ENCODE results near the gene RAET1L. TPM values are rescaled to one million over a fixed set of nuclear protein-coding genes. Genes with fewer than 3 reads are reported as not detected.

Gene RAET1L
- total RNA-seq, 1 donor from 2014 or later = not detected

DNA sequence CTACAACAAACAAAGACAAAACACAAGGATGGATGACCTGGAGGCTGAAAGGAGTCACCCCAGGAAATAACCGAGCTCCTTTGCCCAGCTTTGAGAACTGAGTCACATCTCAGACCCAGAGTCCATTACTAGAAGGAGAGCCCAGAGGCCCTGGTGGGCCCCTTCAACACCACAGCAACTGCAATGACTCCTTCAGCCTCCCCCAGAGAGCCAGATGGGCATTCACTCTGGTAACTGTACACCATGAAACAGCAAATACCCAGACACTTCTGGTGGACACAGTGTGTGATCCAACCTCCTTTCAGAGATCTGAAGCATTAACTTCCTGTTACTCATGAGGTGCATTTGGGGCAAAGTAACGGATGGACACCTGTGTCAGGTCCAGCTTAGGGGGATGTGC is 22.6 kb downstream of the RAET1L start:
- Mint-ChIP-seq H3K27me3 (ENCODE audit: unreplicated experiment) (peaks cover 15% of the 10 kb centered on the region), H3K9me3 (ENCODE audit: unreplicated experiment) (no peaks in the 10 kb centered on the region), H3K27ac (ENCODE audit: unreplicated experiment) (no peak overlapping the region), H3K36me3 (ENCODE audit: low read depth, unreplicated experiment) (peaks cover 21% of the 10 kb centered on the region), H3K4me1 (ENCODE audit: unreplicated experiment) (peaks cover 25% of the 10 kb centered on the region), H3K4me3 (ENCODE audit: unreplicated experiment) (no peak overlapping the region)
- no peak for DNase-seq (ENCODE audit: low spot score)
- TF ChIP-seq, protein P1, sequence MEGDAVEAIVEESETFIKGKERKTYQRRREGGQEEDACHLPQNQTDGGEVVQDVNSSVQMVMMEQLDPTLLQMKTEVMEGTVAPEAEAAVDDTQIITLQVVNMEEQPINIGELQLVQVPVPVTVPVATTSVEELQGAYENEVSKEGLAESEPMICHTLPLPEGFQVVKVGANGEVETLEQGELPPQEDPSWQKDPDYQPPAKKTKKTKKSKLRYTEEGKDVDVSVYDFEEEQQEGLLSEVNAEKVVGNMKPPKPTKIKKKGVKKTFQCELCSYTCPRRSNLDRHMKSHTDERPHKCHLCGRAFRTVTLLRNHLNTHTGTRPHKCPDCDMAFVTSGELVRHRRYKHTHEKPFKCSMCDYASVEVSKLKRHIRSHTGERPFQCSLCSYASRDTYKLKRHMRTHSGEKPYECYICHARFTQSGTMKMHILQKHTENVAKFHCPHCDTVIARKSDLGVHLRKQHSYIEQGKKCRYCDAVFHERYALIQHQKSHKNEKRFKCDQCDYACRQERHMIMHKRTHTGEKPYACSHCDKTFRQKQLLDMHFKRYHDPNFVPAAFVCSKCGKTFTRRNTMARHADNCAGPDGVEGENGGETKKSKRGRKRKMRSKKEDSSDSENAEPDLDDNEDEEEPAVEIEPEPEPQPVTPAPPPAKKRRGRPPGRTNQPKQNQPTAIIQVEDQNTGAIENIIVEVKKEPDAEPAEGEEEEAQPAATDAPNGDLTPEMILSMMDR (IDR thresholded peaks at IDR 0.05; ENCODE audit: unreplicated experiment) = no peak

DNA sequence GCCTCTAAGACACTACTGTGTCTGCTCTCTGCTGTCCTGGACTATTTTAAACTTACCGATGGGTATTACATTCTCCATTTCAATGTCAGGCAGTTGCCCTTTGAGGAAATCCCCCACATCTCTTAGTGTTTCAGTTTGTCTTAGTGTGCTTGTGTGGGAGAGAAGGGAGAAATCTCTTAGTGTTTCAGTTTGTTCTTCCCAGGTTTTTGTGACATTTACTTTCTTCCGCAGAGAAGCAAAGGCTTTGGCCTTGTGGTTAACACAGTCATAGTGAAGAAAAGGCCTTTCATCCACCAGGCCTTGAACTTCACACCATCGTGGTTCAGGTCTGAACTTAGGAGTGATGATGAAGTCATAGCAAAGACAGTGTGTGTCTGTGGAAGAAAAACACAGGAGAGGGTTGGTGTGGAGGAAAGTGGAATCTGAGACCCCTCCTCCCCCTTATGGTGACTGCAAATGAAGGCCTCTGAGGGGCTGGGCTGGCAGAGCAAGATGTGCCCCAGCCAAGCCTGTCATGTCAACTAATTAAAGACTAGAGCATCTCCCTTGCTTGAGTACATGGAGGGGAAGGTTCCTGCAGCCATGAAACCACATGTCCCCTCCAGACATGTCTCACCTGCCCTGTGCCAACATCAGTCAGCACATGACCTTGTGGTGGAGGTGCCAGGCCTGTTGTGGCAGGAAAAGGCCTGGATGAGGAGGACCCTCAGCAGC is 23.9 kb downstream of the RAET1L start:
- H3K36me3 Mint-ChIP-seq (ENCODE audit: low read depth, unreplicated experiment) = peaks cover 21% of the 10 kb centered on the region
- peak overlapping the region; percentile 20 for H3K4me3 Mint-ChIP-seq (ENCODE audit: unreplicated experiment)
- peaks cover 22% of the 10 kb centered on the region for H3K4me1 Mint-ChIP-seq (ENCODE audit: unreplicated experiment)
- H3K27me3 Mint-ChIP-seq (ENCODE audit: unreplicated experiment) = peaks cover 15% of the 10 kb centered on the region
- no peaks in the 10 kb centered on the region for H3K9me3 Mint-ChIP-seq (ENCODE audit: unreplicated experiment)
- TF ChIP-seq, protein P1 (IDR thresholded peaks at IDR 0.05; ENCODE audit: unreplicated experiment) = no peak
- H3K27ac Mint-ChIP-seq (ENCODE audit: unreplicated experiment) = no peak overlapping the region
- no peak for DNase-seq (ENCODE audit: low spot score)

DNA sequence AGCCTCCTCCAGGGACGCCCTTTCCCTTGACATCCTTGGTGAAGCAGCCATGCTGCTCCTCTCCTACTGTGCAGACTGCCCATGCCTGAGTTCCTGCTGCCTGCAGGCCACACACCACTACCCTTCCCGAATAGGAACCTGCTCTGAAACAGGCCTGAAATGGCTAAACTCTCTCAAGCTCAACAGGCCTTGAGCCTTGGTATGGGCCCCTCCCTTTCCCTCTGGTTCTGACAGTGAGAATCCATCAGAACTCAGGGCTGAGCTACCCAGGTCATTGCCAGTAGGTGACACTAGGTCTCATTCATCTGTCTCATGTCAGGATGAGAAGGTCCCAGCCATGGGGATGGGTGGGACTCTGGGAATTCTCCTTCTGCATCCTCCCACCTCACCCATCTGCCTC is 25.7 kb downstream of the RAET1L start:
- Mint-ChIP-seq H3K27ac (ENCODE audit: unreplicated experiment) (no peak overlapping the region), H3K9me3 (ENCODE audit: unreplicated experiment) (no peaks in the 10 kb centered on the region), H3K4me1 (ENCODE audit: unreplicated experiment) (peaks cover 23% of the 10 kb centered on the region), H3K36me3 (ENCODE audit: low read depth, unreplicated experiment) (peaks cover 21% of the 10 kb centered on the region), H3K4me3 (ENCODE audit: unreplicated experiment) (no peak overlapping the region), H3K27me3 (ENCODE audit: unreplicated experiment) (peaks cover 14% of the 10 kb centered on the region)
- no peak for DNase-seq (ENCODE audit: low spot score)
- TF ChIP-seq, protein P1 (IDR thresholded peaks at IDR 0.05; ENCODE audit: unreplicated experiment) = no peak

DNA sequence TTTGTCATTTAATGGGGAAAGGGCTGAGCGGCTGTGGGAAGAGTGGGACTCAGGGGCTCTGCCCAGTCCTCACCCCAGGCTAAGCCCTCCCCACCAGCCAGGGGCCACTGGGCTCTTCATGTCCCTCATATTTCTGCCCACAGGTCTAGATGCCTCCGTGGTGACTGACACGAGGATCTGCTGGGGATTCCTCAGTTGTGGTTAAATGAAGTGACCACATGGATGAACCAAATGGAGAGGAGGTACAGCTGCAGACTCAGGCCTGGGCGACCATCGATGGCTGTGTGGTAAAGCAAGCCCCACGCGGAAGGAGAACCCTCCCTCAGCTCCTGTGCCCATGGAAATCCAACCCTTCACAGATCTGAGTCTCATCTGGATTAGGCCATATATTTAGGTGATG is 29.4 kb downstream of the RAET1L start:
- Mint-ChIP-seq H3K27me3 (ENCODE audit: unreplicated experiment) (peaks cover 24% of the 10 kb centered on the region), H3K9me3 (ENCODE audit: unreplicated experiment) (no peaks in the 10 kb centered on the region), H3K4me3 (ENCODE audit: unreplicated experiment) (no peak overlapping the region), H3K27ac (ENCODE audit: unreplicated experiment) (no peak overlapping the region), H3K4me1 (ENCODE audit: unreplicated experiment) (peaks cover 15% of the 10 kb centered on the region), H3K36me3 (ENCODE audit: low read depth, unreplicated experiment) (peaks cover 13% of the 10 kb centered on the region)
- DNase-seq (ENCODE audit: low spot score) = no peak
- TF ChIP-seq, protein P1 (IDR thresholded peaks at IDR 0.05; ENCODE audit: unreplicated experiment) = no peak

DNA sequence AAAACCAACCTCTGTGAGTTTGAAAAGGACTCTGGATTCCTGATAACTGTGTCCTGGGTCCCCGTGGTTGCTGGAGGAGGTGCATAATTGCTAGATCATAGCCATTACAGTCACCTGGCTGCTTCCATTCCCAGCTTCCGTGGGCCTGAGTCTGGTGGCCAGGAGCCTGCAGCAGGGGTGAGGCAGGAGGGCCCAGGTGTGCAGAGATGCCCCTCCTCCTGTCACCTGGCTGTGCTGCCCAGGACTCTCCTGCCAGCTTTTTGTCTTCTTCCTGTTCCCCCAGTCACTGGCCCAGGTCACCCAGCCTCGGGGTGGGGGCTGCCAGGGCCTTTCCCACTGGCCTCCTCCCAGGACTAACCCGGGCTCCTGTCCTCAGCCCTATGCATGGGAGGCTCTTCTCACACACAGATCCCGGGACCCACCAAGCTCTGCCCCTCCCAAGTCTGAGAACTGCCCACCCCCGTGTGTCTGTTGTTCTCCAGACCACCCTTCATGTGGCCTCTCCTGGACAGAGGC is 30.0 kb downstream of the RAET1L start:
- DNase-seq (ENCODE audit: low spot score) = no peak
- peaks cover 6% of the 10 kb centered on the region for H3K36me3 Mint-ChIP-seq (ENCODE audit: low read depth, unreplicated experiment)
- H3K9me3 Mint-ChIP-seq (ENCODE audit: unreplicated experiment) = no peaks in the 10 kb centered on the region
- H3K27ac Mint-ChIP-seq (ENCODE audit: unreplicated experiment) = no peak overlapping the region
- no peak overlapping the region for H3K4me3 Mint-ChIP-seq (ENCODE audit: unreplicated experiment)
- H3K4me1 Mint-ChIP-seq (ENCODE audit: unreplicated experiment) = peaks cover 12% of the 10 kb centered on the region
- TF ChIP-seq, protein P1 (IDR thresholded peaks at IDR 0.05; ENCODE audit: unreplicated experiment) = no peak
- peaks cover 26% of the 10 kb centered on the region for H3K27me3 Mint-ChIP-seq (ENCODE audit: unreplicated experiment)
